A673 (cell line): Measurements from ENCODE around the gene TSNAXIP1. TPM values are rescaled to one million over a fixed set of nuclear protein-coding genes. Genes with fewer than 3 reads are reported as not detected.

ENCODE experiments used
- Bru-seq: library from RNA; stranded (reverse); fragments of 400-500 nt; gene quantifications from one replicate; lab custom pipeline; 2021; lab: Mats Ljungman, UMichigan
- BruChase-seq, 2 experiments: library from RNA; stranded (reverse); fragments of 400-500 nt; gene quantifications; one replicate each; lab custom pipeline; 2021; lab: Mats Ljungman, UMichigan
- BruUV-seq: library from RNA; stranded (reverse); fragments of 400-500 nt; replicated peaks from 2 replicates; lab custom pipeline; 2021; lab: Mats Ljungman, UMichigan
- CTCF ChIA-PET: fragments of 300-600 bp; sonication (Branson Sonifier 250); formaldehyde crosslinking; loops from one replicate; lab custom pipeline; 2022; ENCODE audit warnings: antibody characterized with exemption; lab: Charles Lee
- POLR2A ChIA-PET: fragments of 300-600 bp; sonication (Branson Sonifier 250); formaldehyde crosslinking; loops from one replicate; lab custom pipeline; 2022; ENCODE audit warnings: antibody characterized with exemption; ENCODE audit not compliant: low non-redundant PET; lab: Charles Lee
- DNase-seq: peaks from one replicate; pipeline ENCODE4 v3.0.0-alpha.2; 2015; ENCODE audit warnings: low spot score
- H3K27ac ChIP-seq: fragments of 200-600 bp; sonication (generic); 2 replicates; pipeline ENCODE4 v1.5.1; 2016; ENCODE audit warnings: mixed run types, low read depth, mild to moderate bottlenecking, mixed read lengths, antibody characterized with exemption, low read length; ENCODE audit not compliant: poor library complexity, severe bottlenecking
- H3K27me3 ChIP-seq: fragments of 200-600 bp; sonication (generic); replicated peaks from 2 replicates; pipeline ENCODE4 v1.6.1; 2017; ENCODE audit warnings: mixed run types, low read depth, mild to moderate bottlenecking, mixed read lengths, antibody characterized with exemption, low read length; ENCODE audit not compliant: insufficient read depth, poor library complexity
- H3K36me3 ChIP-seq: fragments of 200-600 bp; sonication (generic); 2 replicates; pipeline ENCODE4 v1.6.1; 2016; ENCODE audit warnings: mixed run types, mild to moderate bottlenecking, mixed read lengths, antibody characterized with exemption, low read length; ENCODE audit not compliant: insufficient read depth, poor library complexity, severe bottlenecking
- H3K4me1 ChIP-seq: fragments of 200-600 bp; sonication (generic); 2 replicates; pipeline ENCODE4 v1.6.1; 2017; ENCODE audit warnings: mixed run types, mild to moderate bottlenecking, mixed read lengths, antibody characterized with exemption, low read length; ENCODE audit not compliant: insufficient read depth, poor library complexity, severe bottlenecking
- H3K4me3 ChIP-seq: fragments of 200-600 bp; sonication (generic); 2 replicates; pipeline ENCODE4 v1.5.1; 2016; ENCODE audit warnings: low read depth, mixed run types, mild to moderate bottlenecking, mixed read lengths, low read length; ENCODE audit not compliant: poor library complexity, severe bottlenecking
- H3K9me3 ChIP-seq: fragments of 200-600 bp; sonication (generic); 2 replicates; pipeline ENCODE4 v1.6.1; 2016; ENCODE audit warnings: mixed run types, low read depth, mild to moderate bottlenecking, mixed read lengths, antibody characterized with exemption, low read length; ENCODE audit not compliant: poor library complexity, severe bottlenecking
- EZH2 ChIP-seq: fragments of 200-600 bp; sonication (generic); IDR thresholded peaks from 2 replicates; pipeline ENCODE4 v1.6.1; 2017; ENCODE audit warnings: borderline replicate concordance, low read depth, mild to moderate bottlenecking, mixed read lengths, antibody characterized with exemption, low read length; ENCODE audit not compliant: poor library complexity, severe bottlenecking
- intact Hi-C: fragments of 100-400 bp; cut with micrococcal nuclease; formaldehyde crosslinking; loops from one replicate; pipeline ENCODE4 v1.10.0; 2022; ENCODE audit not compliant: unreplicated experiment
- long read RNA-seq: library from polyadenylated mRNA; stranded (forward); transcript quantifications from one replicate; pipeline ENCODE4 v2.0.0, GENCODE V29; 2022
- total RNA-seq: library from RNA; stranded (reverse); gene quantifications from 2 replicates; pipeline ENCODE4 v1.2.3, GENCODE V29; 2021
- TF ChIP-seq, protein P1 (sequence below): fragments of 300-800, 200-600 bp; sonication (generic); conservative IDR thresholded peaks from 2 replicates; pipeline ENCODE4 v1.5.1; 2017; ENCODE audit warnings: low read depth, mild to moderate bottlenecking, antibody characterized with exemption, low read length, moderate library complexity, mixed read lengths

The TSNAXIP1 gene, protein sequence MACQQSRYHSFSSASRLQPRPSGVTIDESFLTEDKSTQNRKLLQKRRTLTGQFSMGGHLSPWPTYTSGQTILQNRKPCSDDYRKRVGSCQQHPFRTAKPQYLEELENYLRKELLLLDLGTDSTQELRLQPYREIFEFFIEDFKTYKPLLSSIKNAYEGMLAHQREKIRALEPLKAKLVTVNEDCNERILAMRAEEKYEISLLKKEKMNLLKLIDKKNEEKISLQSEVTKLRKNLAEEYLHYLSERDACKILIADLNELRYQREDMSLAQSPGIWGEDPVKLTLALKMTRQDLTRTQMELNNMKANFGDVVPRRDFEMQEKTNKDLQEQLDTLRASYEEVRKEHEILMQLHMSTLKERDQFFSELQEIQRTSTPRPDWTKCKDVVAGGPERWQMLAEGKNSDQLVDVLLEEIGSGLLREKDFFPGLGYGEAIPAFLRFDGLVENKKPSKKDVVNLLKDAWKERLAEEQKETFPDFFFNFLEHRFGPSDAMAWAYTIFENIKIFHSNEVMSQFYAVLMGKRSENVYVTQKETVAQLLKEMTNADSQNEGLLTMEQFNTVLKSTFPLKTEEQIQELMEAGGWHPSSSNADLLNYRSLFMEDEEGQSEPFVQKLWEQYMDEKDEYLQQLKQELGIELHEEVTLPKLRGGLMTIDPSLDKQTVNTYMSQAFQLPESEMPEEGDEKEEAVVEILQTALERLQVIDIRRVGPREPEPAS
- total RNA-seq = 1.0 and 1.6 TPM in 2 replicates
- percentile 16 among the genes with signal in this experiment for Bru-seq, nascent RNA
- percentile 20 among the genes with signal in this experiment for BruChase-seq, experiment 1, labeled RNA remaining after a 2-hour chase
- BruChase-seq, experiment 2, labeled RNA remaining after a 6-hour chase = percentile 23 among the genes with signal in this experiment
- long read RNA-seq = 0 reads

DNA sequence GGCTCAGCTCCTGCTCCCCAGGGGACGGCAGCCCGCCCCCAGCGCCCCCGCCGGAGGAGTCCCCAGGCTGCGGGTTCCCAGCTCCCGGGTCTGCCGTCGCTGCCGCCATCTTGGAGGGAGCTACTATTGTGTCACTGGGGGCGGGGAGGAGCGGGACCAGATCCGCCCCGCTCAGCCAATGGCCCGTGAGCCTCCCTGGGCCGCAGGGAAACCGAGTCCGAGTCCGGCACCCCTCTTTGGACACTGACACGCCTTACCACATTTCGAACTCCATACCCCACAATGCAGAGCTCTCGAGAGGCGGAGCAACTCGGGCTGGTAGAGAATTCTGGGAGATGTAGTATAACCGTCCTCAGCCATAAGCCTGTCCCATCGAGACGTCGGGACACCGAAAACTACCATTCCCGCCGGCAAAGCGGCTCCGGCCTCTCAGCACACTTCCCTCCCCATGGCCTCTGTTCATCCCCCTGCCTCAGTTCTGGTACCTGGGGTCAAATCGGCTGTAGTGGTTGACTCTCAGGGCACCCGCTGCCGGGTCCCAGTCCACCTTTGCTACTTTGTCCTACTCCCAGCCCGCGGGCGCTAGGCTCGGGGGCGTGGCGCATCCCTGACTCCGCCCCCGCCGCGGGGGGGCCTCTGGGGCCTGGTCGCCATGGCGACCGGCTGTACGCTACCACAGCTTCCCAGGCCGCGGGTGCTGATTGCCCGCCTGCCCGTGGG, at the start of gene TSNAXIP1, which contains the start of gene RANBP10:
TSNAXIP1 (plus strand) TSS at position 462 of the 720 bp plus-strand sequence. CDS start 261 bp downstream, outside the sequence.
RANBP10 (minus strand) TSS at position 133 of the 720 bp plus-strand sequence; CDS start at position 109, 24 bp downstream.
- POLR2A ChIA-PET = interaction anchor here (0.6 kb wide), 1 partner anchor 147 kb away, joined by 3 read pairs; the partner anchor contains the start of gene ACD
- intact Hi-C loops = loop anchor here (5.0 kb wide), 1 partner anchor 134 kb away; no protein-coding TSS in a partner anchor
- H3K4me3 ChIP-seq = peak within 1 kb of the TSS; percentile 78
- BruUV-seq = TSS peak; percentile 24
- peak; percentile 100 for DNase-seq
- no peaks in the 10 kb centered on the region for H3K27me3 ChIP-seq
- peaks cover 11% of the 10 kb centered on the region for H3K36me3 ChIP-seq
- no peak for TF ChIP-seq EZH2
- TF ChIP-seq, protein P1, sequence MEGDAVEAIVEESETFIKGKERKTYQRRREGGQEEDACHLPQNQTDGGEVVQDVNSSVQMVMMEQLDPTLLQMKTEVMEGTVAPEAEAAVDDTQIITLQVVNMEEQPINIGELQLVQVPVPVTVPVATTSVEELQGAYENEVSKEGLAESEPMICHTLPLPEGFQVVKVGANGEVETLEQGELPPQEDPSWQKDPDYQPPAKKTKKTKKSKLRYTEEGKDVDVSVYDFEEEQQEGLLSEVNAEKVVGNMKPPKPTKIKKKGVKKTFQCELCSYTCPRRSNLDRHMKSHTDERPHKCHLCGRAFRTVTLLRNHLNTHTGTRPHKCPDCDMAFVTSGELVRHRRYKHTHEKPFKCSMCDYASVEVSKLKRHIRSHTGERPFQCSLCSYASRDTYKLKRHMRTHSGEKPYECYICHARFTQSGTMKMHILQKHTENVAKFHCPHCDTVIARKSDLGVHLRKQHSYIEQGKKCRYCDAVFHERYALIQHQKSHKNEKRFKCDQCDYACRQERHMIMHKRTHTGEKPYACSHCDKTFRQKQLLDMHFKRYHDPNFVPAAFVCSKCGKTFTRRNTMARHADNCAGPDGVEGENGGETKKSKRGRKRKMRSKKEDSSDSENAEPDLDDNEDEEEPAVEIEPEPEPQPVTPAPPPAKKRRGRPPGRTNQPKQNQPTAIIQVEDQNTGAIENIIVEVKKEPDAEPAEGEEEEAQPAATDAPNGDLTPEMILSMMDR = no peak
- H3K9me3 ChIP-seq = no peaks in the 10 kb centered on the region
- H3K4me1 ChIP-seq = peaks cover 14% of the 10 kb centered on the region
- H3K27ac ChIP-seq = peak within 1 kb of the TSS; percentile 83
- CTCF ChIA-PET = interaction anchor here (0.5 to 1.2 kb wide), 5 partner anchors 9 to 287 kb away, joined by 5 to 18 read pairs (median 8); no protein-coding TSS in a partner anchor

DNA sequence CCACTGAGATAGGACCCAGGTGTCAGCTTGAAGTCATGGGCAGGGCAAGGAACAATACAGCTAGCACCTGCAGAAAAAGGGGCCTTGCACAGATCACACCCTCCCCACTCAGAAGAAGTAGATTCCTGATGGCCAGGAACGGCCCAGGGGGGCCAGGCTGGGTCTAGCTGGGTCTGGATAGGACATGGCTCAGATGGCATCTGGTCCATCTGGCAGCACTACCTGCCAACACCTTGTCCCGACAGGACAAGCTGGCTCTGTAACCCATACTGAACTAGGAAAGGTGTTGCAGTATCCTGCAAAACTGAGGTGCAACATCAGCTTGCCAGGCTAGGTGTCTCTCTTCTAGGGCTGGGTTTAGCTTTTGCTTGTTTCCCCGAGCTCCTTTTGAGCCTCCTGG, 48.7 kb upstream of the TSNAXIP1 start:
- ChIA-PET POLR2A (no interaction called here), CTCF (no interaction called here)
- intact Hi-C loops = no loop called here

DNA sequence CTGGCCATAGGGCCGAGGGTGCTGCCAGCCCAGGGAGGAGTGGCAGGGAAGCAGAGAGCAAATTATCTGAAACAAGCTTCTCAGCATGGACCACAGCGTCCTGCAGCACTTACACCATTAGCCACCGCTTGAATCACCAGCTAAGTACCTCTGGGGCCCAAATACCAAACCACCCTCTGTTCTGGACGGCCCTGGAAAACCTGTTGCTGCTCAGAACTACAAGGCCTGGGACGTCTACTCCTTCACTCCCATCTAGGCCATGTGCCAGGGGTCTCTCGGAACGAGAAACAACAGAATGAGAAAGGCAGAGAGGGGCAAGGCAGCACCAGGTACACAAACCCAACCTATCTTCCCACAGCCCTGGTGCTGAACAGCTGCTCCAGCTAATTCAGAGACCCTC, 47.7 kb upstream of the TSNAXIP1 start:
- Histone ChIP-seq H3K27ac (no peak overlapping the region), H3K4me3 (no peak overlapping the region), H3K9me3 (no peaks in the 10 kb centered on the region), H3K4me1 (no peaks in the 10 kb centered on the region), H3K36me3 (no peaks in the 10 kb centered on the region), H3K27me3 (no peaks in the 10 kb centered on the region)
- CTCF ChIA-PET = no interaction called here
- no TSS peak for BruUV-seq
- TF ChIP-seq, protein P1 = no peak
- no peak for TF ChIP-seq EZH2
- POLR2A ChIA-PET = no interaction called here
- no peak for DNase-seq
- intact Hi-C loops = no loop called here

More for the DNA sequence above, 48.7 kb upstream of the TSNAXIP1 start:
- DNase-seq = no peak
- no peak for TF ChIP-seq EZH2
- H3K4me3 ChIP-seq = no peak overlapping the region
- no TSS peak for BruUV-seq
- H3K27me3 ChIP-seq = no peaks in the 10 kb centered on the region
- H3K4me1 ChIP-seq = no peaks in the 10 kb centered on the region
- H3K9me3 ChIP-seq = no peaks in the 10 kb centered on the region
- H3K27ac ChIP-seq = no peak overlapping the region
- H3K36me3 ChIP-seq = no peaks in the 10 kb centered on the region
